HepG2 (cell line): Measurements from ENCODE around the gene SHPK. TPM values are rescaled to one million over a fixed set of nuclear protein-coding genes. Genes with fewer than 3 reads are reported as not detected.

ENCODE experiments used
- KAT2B ChIP-seq: fragments of 150-350 bp; IDR thresholded peaks from 2 replicates; pipeline ENCODE4 v1.6.1; 2014; ENCODE audit warnings: low read depth, low read length, borderline replicate concordance
- POLR2G ChIP-seq: fragments of 200-400 bp; formaldehyde crosslinking; IDR thresholded peaks from 2 replicates; pipeline ENCODE4 v1.6.1; 2018; ENCODE audit warnings: mild to moderate bottlenecking, low read depth, low read length, moderate library complexity
- RFXAP ChIP-seq: sonication (generic); formaldehyde crosslinking; IDR thresholded peaks from 2 replicates; pipeline ENCODE4 v1.4.0; 2020; ENCODE audit warnings: missing genetic modification reagents, borderline replicate concordance
- SP2 ChIP-seq: sonication (generic); formaldehyde crosslinking; IDR thresholded peaks from 2 replicates; pipeline ENCODE4 v1.5.1; 2020; ENCODE audit warnings: mild to moderate bottlenecking, missing genetic modification reagents
- SUZ12 ChIP-seq: fragments of 150-350 bp; IDR thresholded peaks from 2 replicates; pipeline ENCODE4 v1.6.1; 2014; ENCODE audit warnings: low read depth, low read length
- TGIF2 ChIP-seq: IDR thresholded peaks from 2 replicates; pipeline ENCODE4 v1.6.1; 2016; ENCODE audit warnings: control low read depth, missing compliant biosample characterization
- ZFP1 ChIP-seq: IDR thresholded peaks from 2 replicates; pipeline ENCODE4 v1.6.1; 2016
- ZNF749 ChIP-seq: sonication (generic); formaldehyde crosslinking; IDR thresholded peaks from 2 replicates; pipeline ENCODE4 v1.8.0; 2022; ENCODE audit warnings: mild to moderate bottlenecking, missing genetic modification reagents, moderate library complexity, borderline replicate concordance
- ZNF782 ChIP-seq: sonication (generic); formaldehyde crosslinking; IDR thresholded peaks from 2 replicates; pipeline ENCODE4 v1.4.0; 2020; ENCODE audit warnings: missing genetic modification reagents, mild to moderate bottlenecking, borderline replicate concordance
- polyA plus RNA-seq, 8 experiments: library from polyadenylated mRNA; depleted of rRNA in 3 of 8; stranded (reverse) in 7 of 8; unstranded in 1 of 8; fragments of >200 nt; fragmentation: Illumina TruSeq in 4 of 8; extraction: Trizol in 4 of 8; gene quantifications; 2 replicates each; pipeline versions ENCODE4 v1.2.1 to v1.2.3, GENCODE V29; 2011 to 2016; ENCODE audit warnings: low read depth in 4 of 8, missing spikeins in 1 of 8, mixed read lengths in 1 of 8; ENCODE audit not compliant: insufficient read depth in 1 of 8
- total RNA-seq, 5 experiments: library from RNA; depleted of rRNA; stranded (reverse); fragments of >200 nt; fragmentation: Illumina TruSeq; extraction: Trizol; gene quantifications; 2 replicates each; pipeline ENCODE4 v1.2.3, GENCODE V29; 2016; ENCODE audit warnings: low read depth in 1 of 5
- TF ChIP-seq, protein P1 (sequence below): sonication (generic); formaldehyde crosslinking; IDR thresholded peaks from 2 replicates; pipeline ENCODE4 v1.8.0; 2022; ENCODE audit warnings: mild to moderate bottlenecking, missing genetic modification reagents, moderate library complexity
- TF ChIP-seq, protein P2 (sequence below): sonication (generic); formaldehyde crosslinking; conservative IDR thresholded peaks from 2 replicates; pipeline ENCODE4 v1.4.0; 2020; ENCODE audit warnings: mild to moderate bottlenecking, missing genetic modification reagents, moderate library complexity
- TF ChIP-seq, protein P3 (sequence below): sonication (generic); formaldehyde crosslinking; IDR thresholded peaks from 2 replicates; pipeline ENCODE4 v1.5.0; 2020; ENCODE audit warnings: mild to moderate bottlenecking, missing genetic modification reagents
- TF ChIP-seq, protein P4 (sequence below): sonication (generic); formaldehyde crosslinking; IDR thresholded peaks from 2 replicates; pipeline ENCODE4; 2020; ENCODE audit warnings: missing genetic modification reagents, mild to moderate bottlenecking, borderline replicate concordance
- TF ChIP-seq, protein P5 (sequence below): sonication (generic); formaldehyde crosslinking; IDR thresholded peaks from 2 replicates; pipeline ENCODE4 v1.4.0; 2020; ENCODE audit warnings: missing genetic modification reagents, borderline replicate concordance

SHPK gene
- total and polyA plus RNA-seq, 2 of the 13 experiments (the other 11 are each of a cell fraction or from before 2014, with no cell fraction given) = 16.2 to 30.9 TPM

DNA sequence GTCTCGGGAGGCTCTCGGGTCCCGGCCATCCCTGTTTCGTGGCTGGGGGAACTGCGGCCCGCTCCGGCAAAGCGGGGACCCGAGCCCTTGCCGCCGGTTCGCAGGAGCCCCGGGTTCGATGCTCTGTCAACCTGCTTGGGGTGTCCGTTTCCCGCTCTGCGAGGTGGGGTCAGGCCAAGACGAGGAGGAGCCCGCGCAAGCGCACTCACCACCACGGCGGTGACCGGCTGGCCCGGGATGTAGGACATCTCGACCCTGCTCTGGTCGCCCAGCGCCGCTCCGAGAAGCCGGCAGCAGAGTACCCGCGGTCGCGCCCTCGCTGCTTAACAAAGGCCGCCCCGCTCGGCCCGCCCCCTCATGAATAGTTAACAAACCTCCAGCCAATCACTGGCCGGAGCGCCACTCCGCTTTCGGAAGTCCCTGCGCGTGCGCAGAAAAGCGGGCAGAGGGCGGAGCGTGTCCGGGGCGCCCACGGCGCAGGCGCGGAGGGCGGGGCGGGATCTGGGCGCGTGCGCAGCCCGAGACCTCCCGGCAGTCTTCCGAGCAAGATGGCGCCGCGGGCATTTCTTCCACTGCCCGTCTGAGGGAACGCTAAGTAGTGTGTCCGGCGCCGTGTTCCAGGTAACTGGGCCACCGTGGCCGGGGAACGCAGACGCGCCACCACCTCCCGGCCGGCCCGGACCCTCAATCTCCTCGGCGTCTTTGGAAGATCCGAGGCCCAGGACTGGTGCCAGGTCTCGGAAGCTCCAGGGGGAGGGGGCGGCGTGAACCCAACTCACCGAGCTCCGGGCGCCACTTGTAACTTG lies 32.4 kb upstream of the SHPK start, which contains the start of the genes EMC6 and TAX1BP3 (continued):
- TF ChIP-seq, protein P1, sequence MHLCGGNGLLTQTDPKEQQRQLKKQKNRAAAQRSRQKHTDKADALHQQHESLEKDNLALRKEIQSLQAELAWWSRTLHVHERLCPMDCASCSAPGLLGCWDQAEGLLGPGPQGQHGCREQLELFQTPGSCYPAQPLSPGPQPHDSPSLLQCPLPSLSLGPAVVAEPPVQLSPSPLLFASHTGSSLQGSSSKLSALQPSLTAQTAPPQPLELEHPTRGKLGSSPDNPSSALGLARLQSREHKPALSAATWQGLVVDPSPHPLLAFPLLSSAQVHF (CRISPR knock-in tag) = no peak
- TF ChIP-seq RFXAP (CRISPR knock-in tag) (no peak), TGIF2 (CRISPR knock-in tag) (peak; percentile 49; the same call in 1 of the 2 replicates), POLR2G (peak; percentile 97), SUZ12 (no peak), KAT2B (no peak), ZNF782 (CRISPR knock-in tag) (no peak), ZNF749 (CRISPR knock-in tag) (0 out of 2 replicates have a peak, but pooled peaks have one; percentile 51), ZFP1 (CRISPR knock-in tag) (no peak), SP2 (CRISPR knock-in tag) (no peak)
- TF ChIP-seq, protein P2, sequence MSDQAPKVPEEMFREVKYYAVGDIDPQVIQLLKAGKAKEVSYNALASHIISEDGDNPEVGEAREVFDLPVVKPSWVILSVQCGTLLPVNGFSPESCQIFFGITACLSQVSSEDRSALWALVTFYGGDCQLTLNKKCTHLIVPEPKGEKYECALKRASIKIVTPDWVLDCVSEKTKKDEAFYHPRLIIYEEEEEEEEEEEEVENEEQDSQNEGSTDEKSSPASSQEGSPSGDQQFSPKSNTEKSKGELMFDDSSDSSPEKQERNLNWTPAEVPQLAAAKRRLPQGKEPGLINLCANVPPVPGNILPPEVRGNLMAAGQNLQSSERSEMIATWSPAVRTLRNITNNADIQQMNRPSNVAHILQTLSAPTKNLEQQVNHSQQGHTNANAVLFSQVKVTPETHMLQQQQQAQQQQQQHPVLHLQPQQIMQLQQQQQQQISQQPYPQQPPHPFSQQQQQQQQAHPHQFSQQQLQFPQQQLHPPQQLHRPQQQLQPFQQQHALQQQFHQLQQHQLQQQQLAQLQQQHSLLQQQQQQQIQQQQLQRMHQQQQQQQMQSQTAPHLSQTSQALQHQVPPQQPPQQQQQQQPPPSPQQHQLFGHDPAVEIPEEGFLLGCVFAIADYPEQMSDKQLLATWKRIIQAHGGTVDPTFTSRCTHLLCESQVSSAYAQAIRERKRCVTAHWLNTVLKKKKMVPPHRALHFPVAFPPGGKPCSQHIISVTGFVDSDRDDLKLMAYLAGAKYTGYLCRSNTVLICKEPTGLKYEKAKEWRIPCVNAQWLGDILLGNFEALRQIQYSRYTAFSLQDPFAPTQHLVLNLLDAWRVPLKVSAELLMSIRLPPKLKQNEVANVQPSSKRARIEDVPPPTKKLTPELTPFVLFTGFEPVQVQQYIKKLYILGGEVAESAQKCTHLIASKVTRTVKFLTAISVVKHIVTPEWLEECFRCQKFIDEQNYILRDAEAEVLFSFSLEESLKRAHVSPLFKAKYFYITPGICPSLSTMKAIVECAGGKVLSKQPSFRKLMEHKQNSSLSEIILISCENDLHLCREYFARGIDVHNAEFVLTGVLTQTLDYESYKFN (CRISPR knock-in tag) = peak; percentile 63
- TF ChIP-seq, protein P3, sequence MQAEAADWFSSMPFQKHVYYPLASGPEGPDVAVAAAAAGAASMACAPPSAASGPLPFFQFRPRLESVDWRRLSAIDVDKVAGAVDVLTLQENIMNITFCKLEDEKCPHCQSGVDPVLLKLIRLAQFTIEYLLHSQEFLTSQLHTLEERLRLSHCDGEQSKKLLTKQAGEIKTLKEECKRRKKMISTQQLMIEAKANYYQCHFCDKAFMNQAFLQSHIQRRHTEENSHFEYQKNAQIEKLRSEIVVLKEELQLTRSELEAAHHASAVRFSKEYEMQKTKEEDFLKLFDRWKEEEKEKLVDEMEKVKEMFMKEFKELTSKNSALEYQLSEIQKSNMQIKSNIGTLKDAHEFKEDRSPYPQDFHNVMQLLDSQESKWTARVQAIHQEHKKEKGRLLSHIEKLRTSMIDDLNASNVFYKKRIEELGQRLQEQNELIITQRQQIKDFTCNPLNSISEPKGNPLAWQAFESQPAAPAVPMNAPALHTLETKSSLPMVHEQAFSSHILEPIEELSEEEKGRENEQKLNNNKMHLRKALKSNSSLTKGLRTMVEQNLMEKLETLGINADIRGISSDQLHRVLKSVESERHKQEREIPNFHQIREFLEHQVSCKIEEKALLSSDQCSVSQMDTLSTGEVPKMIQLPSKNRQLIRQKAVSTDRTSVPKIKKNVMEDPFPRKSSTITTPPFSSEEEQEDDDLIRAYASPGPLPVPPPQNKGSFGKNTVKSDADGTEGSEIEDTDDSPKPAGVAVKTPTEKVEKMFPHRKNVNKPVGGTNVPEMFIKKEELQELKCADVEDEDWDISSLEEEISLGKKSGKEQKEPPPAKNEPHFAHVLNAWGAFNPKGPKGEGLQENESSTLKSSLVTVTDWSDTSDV (CRISPR knock-in tag) = no peak; the same call in 1 of the 2 replicates
- TF ChIP-seq, protein P4, sequence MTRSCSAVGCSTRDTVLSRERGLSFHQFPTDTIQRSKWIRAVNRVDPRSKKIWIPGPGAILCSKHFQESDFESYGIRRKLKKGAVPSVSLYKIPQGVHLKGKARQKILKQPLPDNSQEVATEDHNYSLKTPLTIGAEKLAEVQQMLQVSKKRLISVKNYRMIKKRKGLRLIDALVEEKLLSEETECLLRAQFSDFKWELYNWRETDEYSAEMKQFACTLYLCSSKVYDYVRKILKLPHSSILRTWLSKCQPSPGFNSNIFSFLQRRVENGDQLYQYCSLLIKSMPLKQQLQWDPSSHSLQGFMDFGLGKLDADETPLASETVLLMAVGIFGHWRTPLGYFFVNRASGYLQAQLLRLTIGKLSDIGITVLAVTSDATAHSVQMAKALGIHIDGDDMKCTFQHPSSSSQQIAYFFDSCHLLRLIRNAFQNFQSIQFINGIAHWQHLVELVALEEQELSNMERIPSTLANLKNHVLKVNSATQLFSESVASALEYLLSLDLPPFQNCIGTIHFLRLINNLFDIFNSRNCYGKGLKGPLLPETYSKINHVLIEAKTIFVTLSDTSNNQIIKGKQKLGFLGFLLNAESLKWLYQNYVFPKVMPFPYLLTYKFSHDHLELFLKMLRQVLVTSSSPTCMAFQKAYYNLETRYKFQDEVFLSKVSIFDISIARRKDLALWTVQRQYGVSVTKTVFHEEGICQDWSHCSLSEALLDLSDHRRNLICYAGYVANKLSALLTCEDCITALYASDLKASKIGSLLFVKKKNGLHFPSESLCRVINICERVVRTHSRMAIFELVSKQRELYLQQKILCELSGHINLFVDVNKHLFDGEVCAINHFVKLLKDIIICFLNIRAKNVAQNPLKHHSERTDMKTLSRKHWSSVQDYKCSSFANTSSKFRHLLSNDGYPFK (CRISPR knock-in tag) = peak; percentile 69; the same call in 1 of the 2 replicates
- TF ChIP-seq, protein P5, sequence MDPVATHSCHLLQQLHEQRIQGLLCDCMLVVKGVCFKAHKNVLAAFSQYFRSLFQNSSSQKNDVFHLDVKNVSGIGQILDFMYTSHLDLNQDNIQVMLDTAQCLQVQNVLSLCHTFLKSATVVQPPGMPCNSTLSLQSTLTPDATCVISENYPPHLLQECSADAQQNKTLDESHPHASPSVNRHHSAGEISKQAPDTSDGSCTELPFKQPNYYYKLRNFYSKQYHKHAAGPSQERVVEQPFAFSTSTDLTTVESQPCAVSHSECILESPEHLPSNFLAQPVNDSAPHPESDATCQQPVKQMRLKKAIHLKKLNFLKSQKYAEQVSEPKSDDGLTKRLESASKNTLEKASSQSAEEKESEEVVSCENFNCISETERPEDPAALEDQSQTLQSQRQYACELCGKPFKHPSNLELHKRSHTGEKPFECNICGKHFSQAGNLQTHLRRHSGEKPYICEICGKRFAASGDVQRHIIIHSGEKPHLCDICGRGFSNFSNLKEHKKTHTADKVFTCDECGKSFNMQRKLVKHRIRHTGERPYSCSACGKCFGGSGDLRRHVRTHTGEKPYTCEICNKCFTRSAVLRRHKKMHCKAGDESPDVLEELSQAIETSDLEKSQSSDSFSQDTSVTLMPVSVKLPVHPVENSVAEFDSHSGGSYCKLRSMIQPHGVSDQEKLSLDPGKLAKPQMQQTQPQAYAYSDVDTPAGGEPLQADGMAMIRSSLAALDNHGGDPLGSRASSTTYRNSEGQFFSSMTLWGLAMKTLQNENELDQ (CRISPR knock-in tag) = no peak
